Measurements from ENCODE around the gene CST7. TPM values are rescaled to one million over a fixed set of nuclear protein-coding genes. Genes with fewer than 3 reads are reported as not detected.

Gene CST7
- total RNA-seq, 1 experiment from 2014 or later: not detected

GRCh38 chr20:25006431-25007167 lies 57.5 kb downstream of the CST7 start:
- Histone ChIP-seq H3K27me3 (ENCODE audit: insufficient read depth, low read length) (no peaks in the 10 kb centered on the region), H3K4me1 (ENCODE audit: insufficient read depth, low read length) (no peaks in the 10 kb centered on the region), H2BK120ac (ENCODE audit: low read depth, low read length, poor library complexity, severe bottlenecking) (no peak overlapping the region), H3T11ph (ENCODE audit: low read length) (no peak overlapping the region), H3K9ac (ENCODE audit: extremely low read depth, insufficient read length, low read length) (no peak overlapping the region), H3K18ac (ENCODE audit: insufficient read length, low read depth, low read length) (no peak overlapping the region), H3K9me3 (ENCODE audit: control insufficient read depth, low read depth, low read length) (no peaks in the 10 kb centered on the region), H2AK5ac (ENCODE audit: insufficient read length, low read length) (no peak overlapping the region), H3K23ac (ENCODE audit: insufficient read length, low read depth, low read length) (no peak overlapping the region), H3K4ac (ENCODE audit: low read depth, low read length) (no peak overlapping the region), H2BK20ac (ENCODE audit: low read depth, low read length, poor library complexity, severe bottlenecking) (no peak overlapping the region), H3K27ac (ENCODE audit: insufficient read length, low read depth, low read length) (no peak overlapping the region), H3K4me2 (ENCODE audit: insufficient read depth, insufficient read length, low read length) (no peak overlapping the region), H3K79me2 (ENCODE audit: insufficient read depth, low read length) (no peaks in the 10 kb centered on the region), H2AFZ (ENCODE audit: low read length) (no peak overlapping the region), H2BK15ac (ENCODE audit: low read depth, low read length) (no peak overlapping the region), H4K8ac (replicated peaks; ENCODE audit: insufficient read length, low read depth, low read length) (no peak overlapping the region), H3K79me1 (ENCODE audit: insufficient read depth, low read depth, low read length, poor library complexity, severe bottlenecking) (no peaks in the 10 kb centered on the region), H4K20me1 (ENCODE audit: control insufficient read depth, insufficient read depth, insufficient read length) (no peaks in the 10 kb centered on the region), H4K5ac (ENCODE audit: insufficient read length, low read depth, low read length) (no peak overlapping the region), H3K56ac (ENCODE audit: insufficient read length, low read depth, low read length) (no peak overlapping the region), H4K91ac (ENCODE audit: insufficient read length, low read depth, low read length) (no peak overlapping the region), H2BK12ac (ENCODE audit: insufficient read length, low read depth, low read length) (no peak overlapping the region), H3K23me2 (ENCODE audit: insufficient read length, low read depth, low read length, poor library complexity, severe bottlenecking) (no peaks in the 10 kb centered on the region), H3K14ac (ENCODE audit: insufficient read depth, low read length) (no peak overlapping the region; the same call in 1 of the 2 replicates), H2BK5ac (ENCODE audit: insufficient read length, low read length) (no peak overlapping the region)
- H3K36me3 Mint-ChIP-seq (ENCODE audit: insufficient read depth in 1 of 3, low read depth in 3 of 3): no peaks in the 10 kb centered on the region
- peaks cover 0 to 3% of the 10 kb centered on the region in 2 experiments; a peak in 1 of 4 replicates for H3K4me1 Mint-ChIP-seq
- no CpG with 5 or more reads among the region's 12 CpGs for WGBS (ENCODE audit: extremely low coverage, insufficient read length, low lambda C conversion rate)
- no peak for TF ChIP-seq CTCF (conservative IDR thresholded peaks at IDR 0.05)
- no peak overlapping the region for H3K27ac Mint-ChIP-seq
- peaks cover 15% of the 10 kb centered on the region for H3K27me3 Mint-ChIP-seq (ENCODE audit: low read depth)
- peaks cover 0 to 3% of the 10 kb centered on the region in 2 experiments; a peak in 2 of 5 replicates for H3K9me3 Mint-ChIP-seq
- H3K4me3 Mint-ChIP-seq: no peak overlapping the region
- peak; percentile 14 for DNase-seq
